ENCODE data around the gene DPAGT1. TPM values are rescaled to one million over a fixed set of nuclear protein-coding genes. Genes with fewer than 3 reads are reported as not detected.

Gene DPAGT1
- total RNA-seq, 4 donors from 2014 or later, result 2.8 to 30.6 (median 16.9) TPM

GRCh38 chr11:119089319-119089718, 12.3 kb downstream of the DPAGT1 start:
- no peak for TF ChIP-seq POLR2A (IDR thresholded peaks at IDR 0.05)
- TF ChIP-seq CTCF (IDR thresholded peaks at IDR 0.05), result no peak
- intact Hi-C loops (cut with DNase I; ENCODE audit: low total_unique reads), result no loop called here
- no peaks in the 10 kb centered on the region for H3K27me3 ChIP-seq
- no peak overlapping the region for H3K4me3 ChIP-seq
- no peak for DNase-seq
- no peaks in the 10 kb centered on the region for H3K36me3 ChIP-seq
- H3K27ac ChIP-seq, result no peak overlapping the region
- H3K9me3 ChIP-seq, result no peaks in the 10 kb centered on the region
- H3K4me1 ChIP-seq, result peaks cover 0 to 11% of the 10 kb centered on the region in 2 donors

GRCh38 chr11:119088406-119088805, 13.2 kb downstream of the DPAGT1 start:
- intact Hi-C loops (cut with DNase I; ENCODE audit: low total_unique reads), result no loop called here
- DNase-seq, result no peak
- no peak for TF ChIP-seq CTCF (IDR thresholded peaks at IDR 0.05)
- TF ChIP-seq POLR2A (IDR thresholded peaks at IDR 0.05), result no peak
- Histone ChIP-seq H3K27ac (no peak overlapping the region), H3K27me3 (no peaks in the 10 kb centered on the region), H3K4me1 (peaks cover 0 to 11% of the 10 kb centered on the region in 2 donors), H3K9me3 (no peaks in the 10 kb centered on the region), H3K4me3 (no peak overlapping the region), H3K36me3 (no peaks in the 10 kb centered on the region)

GRCh38 chr11:119087747-119088241, 13.9 kb downstream of the DPAGT1 start:
- H3K4me3 ChIP-seq, result no peak overlapping the region
- TF ChIP-seq CTCF (IDR thresholded peaks at IDR 0.05), result no peak
- TF ChIP-seq POLR2A (IDR thresholded peaks at IDR 0.05), result no peak
- no peaks in the 10 kb centered on the region for H3K9me3 ChIP-seq
- no peak overlapping the region for H3K27ac ChIP-seq
- no peak for DNase-seq
- H3K4me1 ChIP-seq, result peaks cover 0 to 7% of the 10 kb centered on the region in 2 donors
- no peaks in the 10 kb centered on the region for H3K36me3 ChIP-seq
- intact Hi-C loops (cut with DNase I; ENCODE audit: low total_unique reads), result no loop called here
- H3K27me3 ChIP-seq, result no peaks in the 10 kb centered on the region

- H3K36me3 ChIP-seq, result no peaks in the 10 kb centered on the region
- peaks cover 0 to 7% of the 10 kb centered on the region in 2 donors for H3K4me1 ChIP-seq
- no peak overlapping the region for H3K27ac ChIP-seq
- no peak for DNase-seq
- intact Hi-C loops (cut with DNase I; ENCODE audit: low total_unique reads), result no loop called here
- H3K4me3 ChIP-seq, result no peak overlapping the region
- TF ChIP-seq POLR2A (IDR thresholded peaks at IDR 0.05) (no peak), CTCF (IDR thresholded peaks at IDR 0.05) (no peak)
- H3K27me3 ChIP-seq, result no peaks in the 10 kb centered on the region
- H3K9me3 ChIP-seq, result no peaks in the 10 kb centered on the region
Observed at GRCh38 chr11:119087123-119087522, 14.5 kb downstream of the DPAGT1 start.

GRCh38 chr11:119085437-119085847, 16.2 kb downstream of the DPAGT1 start:
- no peak for DNase-seq
- no peaks in the 10 kb centered on the region for H3K27me3 ChIP-seq
- no peak for TF ChIP-seq CTCF (IDR thresholded peaks at IDR 0.05)
- TF ChIP-seq POLR2A (IDR thresholded peaks at IDR 0.05), result no peak
- peak overlapping the region; percentile 82 to 90 for H3K4me3 ChIP-seq
- peak overlapping the region; percentile 83 to 96 for H3K27ac ChIP-seq
- H3K4me1 ChIP-seq, result peaks cover 0 to 7% of the 10 kb centered on the region in 2 donors
- no peaks in the 10 kb centered on the region for H3K9me3 ChIP-seq
- H3K36me3 ChIP-seq, result no peaks in the 10 kb centered on the region
- intact Hi-C loops (cut with DNase I; ENCODE audit: low total_unique reads), result no loop called here

Data from uterus (tissue), 4 donors.